HEK293T (cell line): ENCODE data around the gene KRT5.

Source experiments
- BHLHE40 ChIP-seq: fragments of 450-650 bp; IDR thresholded peaks from 2 replicates; pipeline ENCODE4 v1.6.1; 2016; ENCODE audit warnings: mild to moderate bottlenecking, moderate library complexity, borderline replicate concordance
- CTBP1 ChIP-seq: fragments of 450-650 bp; IDR thresholded peaks from 2 replicates; pipeline ENCODE4 v1.6.1; 2016; ENCODE audit warnings: borderline replicate concordance
- ELF4 ChIP-seq: fragments of 450-650 bp; IDR thresholded peaks from 2 replicates; pipeline ENCODE4 v1.6.1; 2017; ENCODE audit warnings: antibody characterized with exemption
- FOXK2 ChIP-seq: fragments of 450-650 bp; IDR thresholded peaks from 2 replicates; pipeline ENCODE4 v1.6.1; 2016; ENCODE audit warnings: mild to moderate bottlenecking
- FOXM1 ChIP-seq: fragments of 450-650 bp; IDR thresholded peaks from 2 replicates; pipeline ENCODE4 v1.6.1; 2017; ENCODE audit warnings: mild to moderate bottlenecking, borderline replicate concordance
- PKNOX1 ChIP-seq: fragments of 450-650 bp; IDR thresholded peaks from 2 replicates; pipeline ENCODE4 v1.6.1; 2016
- SP1 ChIP-seq: fragments of 450-650 bp; IDR thresholded peaks from 2 replicates; pipeline ENCODE4 v1.6.1; 2017

DNA sequence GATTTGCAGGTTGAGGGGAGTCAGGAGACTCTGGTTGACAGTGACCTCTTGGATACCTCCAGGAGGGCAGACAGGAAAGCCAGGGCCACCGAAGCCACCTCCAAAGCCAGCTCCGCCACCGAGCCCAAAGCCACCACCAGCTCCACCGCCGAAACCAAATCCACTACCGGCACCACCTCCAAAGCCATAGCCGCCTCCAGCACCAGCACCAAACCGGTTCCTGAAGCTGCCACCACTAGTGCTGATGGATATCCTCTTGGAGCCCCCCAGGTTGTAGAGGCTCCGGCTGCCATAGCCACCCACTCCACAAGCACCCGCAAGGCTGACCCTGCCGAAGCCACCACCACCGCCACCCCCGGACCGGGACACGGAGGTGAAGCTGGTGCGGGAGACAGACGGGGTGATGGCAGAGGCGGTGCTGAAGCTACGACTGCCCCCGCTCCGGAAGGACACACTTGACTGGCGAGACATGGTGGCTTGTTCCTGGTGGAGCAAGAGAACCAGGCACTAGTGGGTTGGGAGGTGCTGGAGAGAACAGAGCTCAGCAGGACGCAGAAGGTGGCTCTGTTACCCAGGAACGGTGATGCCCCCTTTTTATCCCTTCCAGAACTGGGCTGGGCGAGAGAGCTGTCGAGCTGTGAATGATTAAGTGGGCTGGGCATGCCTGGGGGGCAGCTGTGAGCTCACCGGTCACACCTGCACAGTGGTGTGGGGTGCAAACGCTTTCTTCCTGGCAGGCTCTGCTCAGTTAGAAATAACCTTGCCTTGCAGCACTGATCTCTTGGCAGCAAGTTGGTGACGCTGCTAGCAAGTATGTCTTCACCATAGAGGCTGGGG, at the start of gene KRT5:
- TF ChIP-seq FOXK2 (no peak), FOXM1 (no peak), PKNOX1 (no peak), BHLHE40 (no peak), SP1 (no peak), ELF4 (no peak), CTBP1 (no peak)
